ENCODE measurements around the gene PDE8A. TPM values are rescaled to one million over a fixed set of nuclear protein-coding genes. Genes with fewer than 3 reads are reported as not detected.

Gene PDE8A
- total RNA-seq, 1 donor from 2014 or later, result 22.7 TPM

DNA sequence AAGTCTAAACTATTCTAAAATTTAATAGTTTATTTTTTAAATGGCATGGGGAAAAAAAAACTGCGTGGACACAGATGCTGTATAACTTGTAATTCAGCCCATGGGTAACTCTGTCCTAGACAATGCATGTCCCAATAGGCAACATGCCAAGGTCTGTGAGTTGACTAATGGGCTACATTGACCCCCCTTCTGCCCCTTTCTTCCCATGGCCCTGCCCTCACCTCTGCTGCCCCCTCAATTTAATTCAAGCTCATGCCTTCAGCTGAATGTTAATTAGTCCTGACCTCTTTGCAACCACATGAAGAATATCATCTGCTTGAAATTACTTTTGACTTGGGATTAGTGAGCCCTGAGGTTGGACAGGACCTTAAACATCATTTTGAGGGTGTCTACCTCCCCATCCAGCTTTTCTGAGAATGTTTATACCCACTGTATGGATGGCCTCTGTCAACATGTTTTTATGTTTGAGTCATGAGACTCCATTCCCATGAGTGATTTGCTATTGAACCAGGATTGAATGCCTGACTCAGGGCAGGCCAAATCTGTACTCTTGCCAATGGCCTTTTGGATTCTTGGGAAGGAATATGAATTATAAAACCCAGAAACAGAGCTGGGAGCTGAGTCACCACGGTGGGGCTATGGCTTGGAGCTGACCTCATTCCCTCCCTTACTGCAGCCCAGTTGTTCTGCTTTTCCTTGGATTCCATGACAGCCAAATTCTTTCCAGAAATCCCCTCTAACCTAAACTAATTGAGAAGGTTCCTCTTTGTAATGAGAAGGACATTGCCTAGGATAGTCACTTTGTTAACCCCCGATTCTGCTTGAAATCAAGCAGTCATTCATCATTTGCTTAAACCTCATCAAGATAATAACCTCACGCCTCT lies 33.5 kb upstream of the PDE8A start:
- DNase-seq (ENCODE audit: low spot score), result no peak
- H3K36me3 Mint-ChIP-seq (ENCODE audit: low read depth), result no peaks in the 10 kb centered on the region
- H3K27ac Mint-ChIP-seq (ENCODE audit: unreplicated experiment), result peak overlapping the region; percentile 60
- TF ChIP-seq, protein P1, sequence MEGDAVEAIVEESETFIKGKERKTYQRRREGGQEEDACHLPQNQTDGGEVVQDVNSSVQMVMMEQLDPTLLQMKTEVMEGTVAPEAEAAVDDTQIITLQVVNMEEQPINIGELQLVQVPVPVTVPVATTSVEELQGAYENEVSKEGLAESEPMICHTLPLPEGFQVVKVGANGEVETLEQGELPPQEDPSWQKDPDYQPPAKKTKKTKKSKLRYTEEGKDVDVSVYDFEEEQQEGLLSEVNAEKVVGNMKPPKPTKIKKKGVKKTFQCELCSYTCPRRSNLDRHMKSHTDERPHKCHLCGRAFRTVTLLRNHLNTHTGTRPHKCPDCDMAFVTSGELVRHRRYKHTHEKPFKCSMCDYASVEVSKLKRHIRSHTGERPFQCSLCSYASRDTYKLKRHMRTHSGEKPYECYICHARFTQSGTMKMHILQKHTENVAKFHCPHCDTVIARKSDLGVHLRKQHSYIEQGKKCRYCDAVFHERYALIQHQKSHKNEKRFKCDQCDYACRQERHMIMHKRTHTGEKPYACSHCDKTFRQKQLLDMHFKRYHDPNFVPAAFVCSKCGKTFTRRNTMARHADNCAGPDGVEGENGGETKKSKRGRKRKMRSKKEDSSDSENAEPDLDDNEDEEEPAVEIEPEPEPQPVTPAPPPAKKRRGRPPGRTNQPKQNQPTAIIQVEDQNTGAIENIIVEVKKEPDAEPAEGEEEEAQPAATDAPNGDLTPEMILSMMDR (IDR thresholded peaks at IDR 0.05), result no peak
- no peak overlapping the region for H3K4me3 Mint-ChIP-seq (ENCODE audit: unreplicated experiment)
- no peaks in the 10 kb centered on the region for H3K27me3 Mint-ChIP-seq (ENCODE audit: low read depth)
- H3K9me3 Mint-ChIP-seq (ENCODE audit: low read depth), result no peaks in the 10 kb centered on the region
- H3K4me1 Mint-ChIP-seq (ENCODE audit: low read depth), result peaks cover 32% of the 10 kb centered on the region

- Mint-ChIP-seq H3K27ac (ENCODE audit: unreplicated experiment) (no peak overlapping the region), H3K27me3 (ENCODE audit: low read depth) (no peaks in the 10 kb centered on the region), H3K36me3 (ENCODE audit: low read depth) (no peaks in the 10 kb centered on the region), H3K4me3 (ENCODE audit: unreplicated experiment) (no peak overlapping the region), H3K9me3 (ENCODE audit: low read depth) (no peaks in the 10 kb centered on the region), H3K4me1 (ENCODE audit: low read depth) (peaks cover 32% of the 10 kb centered on the region)
- TF ChIP-seq, protein P1 (IDR thresholded peaks at IDR 0.05), result no peak
- no peak for DNase-seq (ENCODE audit: low spot score)
Measured at GRCh38 chr15:84949043-84949442, 32.6 kb upstream of the PDE8A start.

- TF ChIP-seq, protein P1 (IDR thresholded peaks at IDR 0.05), result no peak
- Mint-ChIP-seq H3K36me3 (ENCODE audit: low read depth) (no peaks in the 10 kb centered on the region), H3K4me3 (ENCODE audit: unreplicated experiment) (no peak overlapping the region), H3K9me3 (ENCODE audit: low read depth) (no peaks in the 10 kb centered on the region), H3K4me1 (ENCODE audit: low read depth) (peaks cover 32% of the 10 kb centered on the region), H3K27ac (ENCODE audit: unreplicated experiment) (peak overlapping the region; percentile 76), H3K27me3 (ENCODE audit: low read depth) (no peaks in the 10 kb centered on the region)
- DNase-seq (ENCODE audit: low spot score), result no peak
Measured at GRCh38 chr15:84949845-84950569, 31.6 kb upstream of the PDE8A start.

DNA sequence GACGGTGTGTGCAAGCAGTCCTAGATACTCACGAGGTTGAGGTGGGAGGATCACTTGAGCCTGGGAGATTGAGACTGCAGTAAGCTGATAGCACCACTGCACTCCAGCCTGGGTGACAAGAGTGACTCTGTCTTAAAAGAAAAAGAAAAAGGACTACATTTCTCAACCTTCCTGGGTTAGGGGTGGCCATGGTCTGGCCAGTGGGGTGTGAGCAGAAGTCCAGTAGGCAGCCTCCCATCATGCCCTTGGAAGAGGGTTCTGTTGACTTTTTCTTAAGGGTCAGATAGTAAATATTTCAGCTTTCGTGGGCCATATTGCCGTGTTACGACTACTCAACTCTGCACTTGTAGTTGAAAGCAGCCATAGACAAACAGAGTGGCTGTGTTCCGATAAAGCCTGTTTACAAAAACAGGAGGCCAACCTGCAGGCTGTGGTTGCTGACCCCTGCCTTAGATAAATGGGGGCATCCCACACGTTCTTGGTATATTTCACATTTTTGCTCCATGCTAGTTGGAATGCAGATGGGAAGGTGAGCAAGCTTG lies 31.0 kb upstream of the PDE8A start:
- no peak for DNase-seq (ENCODE audit: low spot score)
- peaks cover 38% of the 10 kb centered on the region for H3K4me1 Mint-ChIP-seq (ENCODE audit: low read depth)
- no peaks in the 10 kb centered on the region for H3K27me3 Mint-ChIP-seq (ENCODE audit: low read depth)
- H3K9me3 Mint-ChIP-seq (ENCODE audit: low read depth), result no peaks in the 10 kb centered on the region
- TF ChIP-seq, protein P1 (IDR thresholded peaks at IDR 0.05), result no peak
- H3K36me3 Mint-ChIP-seq (ENCODE audit: low read depth), result no peaks in the 10 kb centered on the region
- peak overlapping the region; percentile 76 for H3K27ac Mint-ChIP-seq (ENCODE audit: unreplicated experiment)
- no peak overlapping the region for H3K4me3 Mint-ChIP-seq (ENCODE audit: unreplicated experiment)

DNA sequence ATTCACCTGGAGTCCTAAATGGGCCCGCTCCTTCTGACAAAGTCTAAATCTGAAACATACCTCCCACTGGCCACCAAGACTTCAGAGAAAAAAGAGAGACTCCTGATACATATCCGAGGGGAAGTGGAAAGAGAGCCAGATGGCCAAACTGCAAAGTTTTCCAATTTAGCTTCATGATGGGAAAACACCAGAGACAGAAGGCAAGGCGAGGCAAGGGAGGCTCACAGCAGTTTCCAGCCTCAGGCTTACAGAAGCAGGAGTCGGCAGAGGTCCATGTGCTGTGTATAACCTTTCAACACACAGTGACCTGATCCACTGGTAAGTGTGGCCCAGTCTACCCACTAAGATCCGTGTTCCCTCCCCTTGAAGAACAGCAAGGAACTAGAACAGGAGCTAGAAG lies 29.9 kb upstream of the PDE8A start:
- H3K4me1 Mint-ChIP-seq (ENCODE audit: low read depth), result peaks cover 38% of the 10 kb centered on the region
- no peak overlapping the region for H3K27ac Mint-ChIP-seq (ENCODE audit: unreplicated experiment)
- H3K27me3 Mint-ChIP-seq (ENCODE audit: low read depth), result peaks cover 1% of the 10 kb centered on the region
- TF ChIP-seq, protein P1 (IDR thresholded peaks at IDR 0.05), result no peak
- H3K4me3 Mint-ChIP-seq (ENCODE audit: unreplicated experiment), result no peak overlapping the region
- no peak for DNase-seq (ENCODE audit: low spot score)
- H3K9me3 Mint-ChIP-seq (ENCODE audit: low read depth), result no peaks in the 10 kb centered on the region
- H3K36me3 Mint-ChIP-seq (ENCODE audit: low read depth), result no peaks in the 10 kb centered on the region

Measured in chondrocyte (in vitro differentiated cells).